GM12864 (cell line): ENCODE results near the gene TCERG1L.

Experiments
- DNase-seq: peaks from one replicate; pipeline ENCODE4 v3.0.0-alpha.2; 2011; ENCODE audit warnings: low read depth
- H3K4me3 ChIP-seq: 2 replicates; pipeline ENCODE4 v1.5.1; 2011; ENCODE audit warnings: mild to moderate bottlenecking, low read depth, low read length, control low read depth
- CTCF ChIP-seq: IDR thresholded peaks from 2 replicates; pipeline ENCODE4 v1.5.1; 2011; ENCODE audit warnings: low read depth, mild to moderate bottlenecking, moderate library complexity, low read length, control low read depth, inconsistent platforms; ENCODE audit errors: missing control alignments

The TCERG1L gene

GRCh38 chr10:131316321-131317075 is 5.0 kb upstream of the TCERG1L start:
- H3K4me3 ChIP-seq = no peak overlapping the region
- no peak for TF ChIP-seq CTCF
- no peak for DNase-seq

- DNase-seq = no peak
- TF ChIP-seq CTCF = no peak
- no peak overlapping the region for H3K4me3 ChIP-seq
Observed at GRCh38 chr10:131315344-131315743, 3.8 kb upstream of the TCERG1L start.

GRCh38 chr10:131314799-131315198 is 3.3 kb upstream of the TCERG1L start:
- no peak for DNase-seq
- TF ChIP-seq CTCF = no peak
- H3K4me3 ChIP-seq = no peak overlapping the region

GRCh38 chr10:131314148-131314547 is 2.6 kb upstream of the TCERG1L start:
- no peak overlapping the region for H3K4me3 ChIP-seq
- no peak for TF ChIP-seq CTCF
- DNase-seq = no peak

GRCh38 chr10:131313377-131313776 is 1.9 kb upstream of the TCERG1L start:
- no peak for DNase-seq
- TF ChIP-seq CTCF = no peak
- H3K4me3 ChIP-seq = no peak overlapping the region

GRCh38 chr10:131312478-131312836 is 936 bp upstream of the TCERG1L start:
- H3K4me3 ChIP-seq = no peak overlapping the region

More at GRCh38 chr10:131312478-131312836, 936 bp upstream of the TCERG1L start:
- no peak for TF ChIP-seq CTCF
- DNase-seq = no peak
